ENCODE results near the gene SPP1. TPM values are rescaled to one million over a fixed set of nuclear protein-coding genes. Genes with fewer than 3 reads are reported as not detected.

Gene SPP1
- total RNA-seq, 1 donor from 2014 or later, result 3.7 TPM

GRCh38 chr4:87953826-87954225, 21.7 kb upstream of the SPP1 start:
- Mint-ChIP-seq H3K9me3 (ENCODE audit: low read depth) (no peaks in the 10 kb centered on the region), H3K4me3 (ENCODE audit: low read depth) (no peak overlapping the region), H3K27ac (no peak overlapping the region), H3K36me3 (ENCODE audit: insufficient read depth) (no peaks in the 10 kb centered on the region), H3K4me1 (ENCODE audit: low read depth) (no peaks in the 10 kb centered on the region), H3K27me3 (no peaks in the 10 kb centered on the region)
- no peak for TF ChIP-seq CTCF (IDR thresholded peaks at IDR 0.05; ENCODE audit: unreplicated experiment)
- DNase-seq (ENCODE audit: low spot score, unreplicated experiment), result no peak

- H3K9me3 Mint-ChIP-seq (ENCODE audit: low read depth), result no peaks in the 10 kb centered on the region
- no peak overlapping the region for H3K4me3 Mint-ChIP-seq (ENCODE audit: low read depth)
- H3K27me3 Mint-ChIP-seq, result no peaks in the 10 kb centered on the region
- no peak for TF ChIP-seq CTCF (IDR thresholded peaks at IDR 0.05; ENCODE audit: unreplicated experiment)
- no peaks in the 10 kb centered on the region for H3K4me1 Mint-ChIP-seq (ENCODE audit: low read depth)
- no peak overlapping the region for H3K27ac Mint-ChIP-seq
- no peak for DNase-seq (ENCODE audit: low spot score, unreplicated experiment)
- H3K36me3 Mint-ChIP-seq (ENCODE audit: insufficient read depth), result no peaks in the 10 kb centered on the region
These were observed 19.0 kb upstream of the SPP1 start for GRCh38 chr4:87956501-87956900.

GRCh38 chr4:87957061-87957460, 18.5 kb upstream of the SPP1 start:
- Mint-ChIP-seq H3K27me3 (no peaks in the 10 kb centered on the region), H3K36me3 (ENCODE audit: insufficient read depth) (no peaks in the 10 kb centered on the region), H3K4me3 (ENCODE audit: low read depth) (no peak overlapping the region), H3K9me3 (ENCODE audit: low read depth) (no peaks in the 10 kb centered on the region), H3K4me1 (ENCODE audit: low read depth) (no peaks in the 10 kb centered on the region), H3K27ac (no peak overlapping the region)
- DNase-seq (ENCODE audit: low spot score, unreplicated experiment), result no peak
- TF ChIP-seq CTCF (IDR thresholded peaks at IDR 0.05; ENCODE audit: unreplicated experiment), result no peak

- no peaks in the 10 kb centered on the region for H3K27me3 Mint-ChIP-seq
- no peaks in the 10 kb centered on the region for H3K9me3 Mint-ChIP-seq (ENCODE audit: low read depth)
- no peak overlapping the region for H3K27ac Mint-ChIP-seq
- H3K4me1 Mint-ChIP-seq (ENCODE audit: low read depth), result no peaks in the 10 kb centered on the region
- no peak overlapping the region for H3K4me3 Mint-ChIP-seq (ENCODE audit: low read depth)
- no peak for DNase-seq (ENCODE audit: low spot score, unreplicated experiment)
- no peaks in the 10 kb centered on the region for H3K36me3 Mint-ChIP-seq (ENCODE audit: insufficient read depth)
- no peak for TF ChIP-seq CTCF (IDR thresholded peaks at IDR 0.05; ENCODE audit: unreplicated experiment)
These were observed 13.5 kb upstream of the SPP1 start for GRCh38 chr4:87961993-87962392.

- H3K4me3 Mint-ChIP-seq (ENCODE audit: low read depth), result no peak overlapping the region
- no peaks in the 10 kb centered on the region for H3K36me3 Mint-ChIP-seq (ENCODE audit: insufficient read depth)
- TF ChIP-seq CTCF (IDR thresholded peaks at IDR 0.05; ENCODE audit: unreplicated experiment), result no peak
- no peaks in the 10 kb centered on the region for H3K9me3 Mint-ChIP-seq (ENCODE audit: low read depth)
- peaks cover 3% of the 10 kb centered on the region for H3K27me3 Mint-ChIP-seq
- H3K27ac Mint-ChIP-seq, result no peak overlapping the region
- no peak for DNase-seq (ENCODE audit: low spot score, unreplicated experiment)
- H3K4me1 Mint-ChIP-seq (ENCODE audit: low read depth), result no peaks in the 10 kb centered on the region
These were observed 12.9 kb upstream of the SPP1 start for GRCh38 chr4:87962398-87963146.
